Trophoblast cell (in vitro differentiated cells and primary cell): ENCODE results near the gene SBSN.
A peak's percentile ranks its signal among the peaks of the same experiment; 100 is the strongest.

ENCODE experiments used
- DNase-seq, 2 donors: peaks; one replicate each; pipeline ENCODE4 v3.0.0-alpha.2; 2016
- H2AFZ ChIP-seq: 2 replicates; pipeline ENCODE4 v1.6.1; 2013; ENCODE audit warnings: low read length, moderate library complexity, mild to moderate bottlenecking; ENCODE audit not compliant: insufficient read depth, poor library complexity
- H2AK5ac ChIP-seq: 2 replicates; pipeline ENCODE4 v1.6.1; 2013; ENCODE audit warnings: mild to moderate bottlenecking, low read length
- H2BK120ac ChIP-seq: 2 replicates; pipeline ENCODE4 v1.6.1; 2013; ENCODE audit warnings: low read length, mild to moderate bottlenecking, moderate library complexity; ENCODE audit not compliant: insufficient read depth, poor library complexity
- H2BK12ac ChIP-seq: 2 replicates; pipeline ENCODE4 v1.6.1; 2013; ENCODE audit warnings: mild to moderate bottlenecking, low read length, moderate library complexity
- H2BK5ac ChIP-seq: 2 replicates; pipeline ENCODE4 v1.6.1; 2013; ENCODE audit warnings: low read length, low read depth, moderate library complexity, mild to moderate bottlenecking; ENCODE audit not compliant: poor library complexity
- H3K14ac ChIP-seq: 2 replicates; pipeline ENCODE4 v1.6.1; 2013; ENCODE audit warnings: mild to moderate bottlenecking, low read length
- H3K18ac ChIP-seq: 2 replicates; pipeline ENCODE4 v1.6.1; 2013; ENCODE audit warnings: mild to moderate bottlenecking, low read length
- H3K23ac ChIP-seq: 2 replicates; pipeline ENCODE4 v1.6.1; 2013; ENCODE audit warnings: low read length
- H3K27ac ChIP-seq: 2 replicates; pipeline ENCODE4 v1.5.1; 2013; ENCODE audit warnings: low read depth, mild to moderate bottlenecking, inconsistent platforms, low read length, moderate library complexity
- H3K27me3 ChIP-seq: 2 replicates; pipeline ENCODE4 v1.6.1; 2013; ENCODE audit warnings: inconsistent platforms, mild to moderate bottlenecking, low read length, moderate library complexity; ENCODE audit not compliant: insufficient read depth
- H3K36me3 ChIP-seq, 2 experiments: 1 replicate in 1 of 2; 2 replicates in 1 of 2; pipeline ENCODE4 v1.6.1; 2013; ENCODE audit warnings: low read length in 2 of 2, mild to moderate bottlenecking in 2 of 2, moderate library complexity in 1 of 2; ENCODE audit not compliant: insufficient read depth in 2 of 2, control insufficient read depth in 1 of 2
- H3K4ac ChIP-seq: 2 replicates; pipeline ENCODE4 v1.6.1; 2013; ENCODE audit warnings: low read depth, mild to moderate bottlenecking, low read length, moderate library complexity
- H3K4me1 ChIP-seq, 2 experiments: 1 replicate in 1 of 2; 2 replicates in 1 of 2; pipeline ENCODE4 v1.6.1; 2013; ENCODE audit warnings: low read length in 2 of 2, mild to moderate bottlenecking in 2 of 2, moderate library complexity in 1 of 2; ENCODE audit not compliant: insufficient read depth in 2 of 2, control insufficient read depth in 1 of 2
- H3K4me2 ChIP-seq: 2 replicates; pipeline ENCODE4 v1.6.1; 2013; ENCODE audit warnings: inconsistent platforms, mild to moderate bottlenecking, low read length, moderate library complexity
- H3K4me3 ChIP-seq: 2 replicates; pipeline ENCODE4 v1.5.1; 2013; ENCODE audit warnings: mild to moderate bottlenecking, low read depth, low read length, inconsistent platforms
- H3K79me1 ChIP-seq: one replicate; pipeline ENCODE4 v1.6.1; 2013; ENCODE audit warnings: low read length
- H3K79me2 ChIP-seq: 2 replicates; pipeline ENCODE4 v1.6.1; 2013; ENCODE audit warnings: low read length, mild to moderate bottlenecking; ENCODE audit not compliant: control insufficient read depth, insufficient read depth, poor library complexity
- H3K9ac ChIP-seq: 2 replicates; pipeline ENCODE4 v1.6.1; 2013; ENCODE audit warnings: mild to moderate bottlenecking, low read length
- H3K9me3 ChIP-seq: 2 replicates; pipeline ENCODE4 v1.6.1; 2013; ENCODE audit warnings: low read depth, mild to moderate bottlenecking, control low read depth, inconsistent platforms, low read length; ENCODE audit not compliant: insufficient read depth
- H4K12ac ChIP-seq: 2 replicates; pipeline ENCODE4 v1.6.1; 2013; ENCODE audit warnings: low read depth, mild to moderate bottlenecking, low read length, moderate library complexity
- H4K8ac ChIP-seq: 2 replicates; pipeline ENCODE4 v1.6.1; 2013; ENCODE audit warnings: low read depth, mild to moderate bottlenecking, low read length, moderate library complexity
- H4K91ac ChIP-seq: one replicate; pipeline ENCODE4 v1.6.1; 2013; ENCODE audit warnings: low read depth, mild to moderate bottlenecking, low read length, moderate library complexity
- WGBS: extraction: QIAGEN DNeasy Blood & Tissue Kit; methylation state at CpG from one replicate; pipeline ENCODE4 v1.1.7; 2013; ENCODE audit warnings: missing lambda C conversion rate; ENCODE audit not compliant: insufficient read length, insufficient coverage; ENCODE audit errors: extremely low coverage; 5-methylcytosine and 5-hydroxymethylcytosine counted together

Gene SBSN

GRCh38 chr19:35491836-35492360 is 36.2 kb downstream of the SBSN start:
- no peak overlapping the region for H3K14ac ChIP-seq
- no peak overlapping the region for H4K91ac ChIP-seq
- no peaks in the 10 kb centered on the region for H3K27me3 ChIP-seq
- H2BK120ac ChIP-seq: no peak overlapping the region
- H3K79me1 ChIP-seq: no peaks in the 10 kb centered on the region
- no peak overlapping the region for H3K27ac ChIP-seq
- H3K4me3 ChIP-seq: no peak overlapping the region
- H4K8ac ChIP-seq: no peak overlapping the region
- H3K79me2 ChIP-seq: no peaks in the 10 kb centered on the region
- no peaks in the 10 kb centered on the region for H3K9me3 ChIP-seq
- WGBS: no CpG with 5 or more reads among the region's 9 CpGs
- H3K36me3 ChIP-seq: no peaks in the 10 kb centered on the region
- DNase-seq: no peak
- no peak overlapping the region for H3K18ac ChIP-seq
- H4K12ac ChIP-seq: no peak overlapping the region
- no peak overlapping the region for H2BK5ac ChIP-seq
- H3K9ac ChIP-seq: no peak overlapping the region
- H2AFZ ChIP-seq: no peak overlapping the region
- no peaks in the 10 kb centered on the region for H3K4me1 ChIP-seq
- H2AK5ac ChIP-seq: no peak overlapping the region
- H3K4ac ChIP-seq: no peak overlapping the region
- H2BK12ac ChIP-seq: no peak overlapping the region
- H3K4me2 ChIP-seq: no peak overlapping the region
- H3K23ac ChIP-seq: no peak overlapping the region

- no peak within 1 kb of the TSS for H2BK12ac ChIP-seq
- H3K9ac ChIP-seq: no peak within 1 kb of the TSS
- H2BK120ac ChIP-seq: no peak within 1 kb of the TSS
- no peaks in the 10 kb centered on the region for H3K4me1 ChIP-seq
- H3K27me3 ChIP-seq: no peaks in the 10 kb centered on the region
- H3K4ac ChIP-seq: no peak within 1 kb of the TSS
- H3K79me1 ChIP-seq: no peaks in the 10 kb centered on the region
- no peak for DNase-seq
- H4K8ac ChIP-seq: no peak within 1 kb of the TSS
- no peak within 1 kb of the TSS for H2AFZ ChIP-seq
- no peak within 1 kb of the TSS for H3K4me2 ChIP-seq
- no peak within 1 kb of the TSS for H3K23ac ChIP-seq
- no peak within 1 kb of the TSS for H3K14ac ChIP-seq
- H3K18ac ChIP-seq: no peak within 1 kb of the TSS
- no peak within 1 kb of the TSS for H2BK5ac ChIP-seq
- no peaks in the 10 kb centered on the region for H3K9me3 ChIP-seq
- no peak within 1 kb of the TSS for H3K4me3 ChIP-seq
- H4K91ac ChIP-seq: no peak within 1 kb of the TSS
- no CpG with 5 or more reads among the region's 9 CpGs for WGBS
- no peaks in the 10 kb centered on the region for H3K36me3 ChIP-seq
- no peak within 1 kb of the TSS for H2AK5ac ChIP-seq
- H4K12ac ChIP-seq: no peak within 1 kb of the TSS
- H3K27ac ChIP-seq: no peak within 1 kb of the TSS
- no peaks in the 10 kb centered on the region for H3K79me2 ChIP-seq
These were observed 37.7 kb downstream of the SBSN start, which contains the start of gene KRTDAP for GRCh38 chr19:35490364-35490763. KRTDAP (minus strand) TSS chr19:35490464; CDS start chr19:35490442, 22 bp downstream.

- Histone ChIP-seq H4K8ac (no peak overlapping the region), H3K23ac (no peak overlapping the region), H2BK12ac (no peak overlapping the region), H3K18ac (no peak overlapping the region), H3K4me2 (no peak overlapping the region), H3K9me3 (no peaks in the 10 kb centered on the region), H3K4me3 (no peak overlapping the region), H3K4me1 (no peaks in the 10 kb centered on the region), H3K36me3 (no peaks in the 10 kb centered on the region), H4K12ac (no peak overlapping the region), H2AFZ (no peak overlapping the region), H3K79me1 (no peaks in the 10 kb centered on the region), H4K91ac (no peak overlapping the region), H3K14ac (no peak overlapping the region), H2BK120ac (no peak overlapping the region), H3K27ac (no peak overlapping the region), H3K4ac (no peak overlapping the region), H2BK5ac (no peak overlapping the region), H3K27me3 (no peaks in the 10 kb centered on the region), H2AK5ac (no peak overlapping the region), H3K79me2 (no peaks in the 10 kb centered on the region), H3K9ac (no peak overlapping the region)
- no CpG with 5 or more reads among the region's 16 CpGs for WGBS
- DNase-seq: no peak
These were observed 39.4 kb downstream of the SBSN start for GRCh38 chr19:35488677-35489076.

- H3K36me3 ChIP-seq: no peaks in the 10 kb centered on the region
- H2AK5ac ChIP-seq: no peak overlapping the region
- H3K79me1 ChIP-seq: no peaks in the 10 kb centered on the region
- H3K4me3 ChIP-seq: no peak overlapping the region
- WGBS: no CpG with 5 or more reads among the region's 10 CpGs
- H3K9me3 ChIP-seq: no peaks in the 10 kb centered on the region
- DNase-seq: no peak
- H3K23ac ChIP-seq: peak overlapping the region; percentile 62
- H3K4me2 ChIP-seq: no peak overlapping the region
- H3K4ac ChIP-seq: no peak overlapping the region
- no peak overlapping the region for H4K8ac ChIP-seq
- no peak overlapping the region for H4K12ac ChIP-seq
- no peak overlapping the region for H2BK5ac ChIP-seq
- H3K14ac ChIP-seq: no peak overlapping the region
- H2BK12ac ChIP-seq: no peak overlapping the region
- H3K27me3 ChIP-seq: no peaks in the 10 kb centered on the region
- no peak overlapping the region for H2BK120ac ChIP-seq
- H3K27ac ChIP-seq: no peak overlapping the region
- H3K79me2 ChIP-seq: no peaks in the 10 kb centered on the region
- H3K9ac ChIP-seq: no peak overlapping the region
- H3K4me1 ChIP-seq: no peaks in the 10 kb centered on the region
- no peak overlapping the region for H2AFZ ChIP-seq
- no peak overlapping the region for H4K91ac ChIP-seq
- H3K18ac ChIP-seq: no peak overlapping the region
These were observed 40.4 kb downstream of the SBSN start for GRCh38 chr19:35487656-35488182.
